Activated CD4-positive, CD25-positive, alpha-beta regulatory T cell treated with anti-CD3 and anti-CD28 coated beads, Interleukin-2, amount 50 U/mL, for 72 hours (primary cell): ENCODE measurements around the gene RAPGEF4.

Experiments used
- DNase-seq: peaks from one replicate; pipeline ENCODE4 v3.0.0; 2021

Gene RAPGEF4

DNA sequence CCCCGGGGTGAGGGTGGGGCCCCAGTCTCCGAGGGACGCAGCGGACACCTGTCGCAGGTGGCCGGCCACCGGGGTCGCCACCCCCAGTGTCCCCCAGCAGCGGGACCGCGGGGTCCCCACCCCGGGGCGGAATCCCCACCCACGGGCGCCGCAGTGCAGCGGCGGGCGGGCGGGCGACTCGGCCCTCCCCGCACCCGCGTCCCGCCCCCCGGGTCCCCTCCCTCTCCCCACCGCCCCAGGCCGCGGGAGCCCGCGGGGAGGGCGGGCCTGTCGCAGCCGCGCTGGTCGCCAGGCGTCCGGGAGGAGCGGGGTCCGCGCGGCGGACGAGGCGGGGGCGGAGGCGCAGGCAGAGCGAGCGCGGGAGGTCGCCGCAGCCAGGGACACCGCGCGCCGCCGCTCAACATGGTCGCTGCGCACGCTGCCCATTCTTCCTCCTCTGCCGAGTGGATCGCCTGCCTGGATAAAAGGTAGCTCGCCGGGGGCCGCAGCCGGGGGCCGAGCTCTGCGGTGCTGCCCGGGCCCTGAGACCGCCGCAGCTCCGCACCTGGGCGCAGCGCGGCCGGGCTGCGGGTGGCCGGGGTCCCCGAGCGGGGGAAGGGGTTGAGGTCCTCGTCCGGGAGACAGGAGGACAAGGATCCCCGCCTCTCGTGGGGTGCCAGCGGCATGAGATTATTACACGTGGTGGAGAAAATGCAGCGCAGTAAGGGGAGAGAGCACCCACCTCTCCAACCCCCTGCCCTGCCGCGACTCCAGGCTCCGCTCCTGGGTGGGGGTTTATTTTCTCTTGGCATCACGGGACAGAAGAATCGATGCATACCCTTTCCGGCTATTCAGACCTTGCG lies at the start of gene RAPGEF4:
RAPGEF4 (plus strand) TSS at position 264 of the 842 bp plus-strand sequence; CDS start at position 403, 139 bp downstream.
- DNase-seq: no peak

GRCh38 chr2:172693037-172693436 lies 42.6 kb upstream of the RAPGEF4 start:
- no peak for DNase-seq

GRCh38 chr2:172693529-172694455 lies 41.9 kb upstream of the RAPGEF4 start:
- no peak for DNase-seq

- no peak for DNase-seq
Observed at GRCh38 chr2:172697296-172697695, 38.3 kb upstream of the RAPGEF4 start.

- DNase-seq: no peak
Observed at GRCh38 chr2:172698041-172698863, 37.4 kb upstream of the RAPGEF4 start.

DNA sequence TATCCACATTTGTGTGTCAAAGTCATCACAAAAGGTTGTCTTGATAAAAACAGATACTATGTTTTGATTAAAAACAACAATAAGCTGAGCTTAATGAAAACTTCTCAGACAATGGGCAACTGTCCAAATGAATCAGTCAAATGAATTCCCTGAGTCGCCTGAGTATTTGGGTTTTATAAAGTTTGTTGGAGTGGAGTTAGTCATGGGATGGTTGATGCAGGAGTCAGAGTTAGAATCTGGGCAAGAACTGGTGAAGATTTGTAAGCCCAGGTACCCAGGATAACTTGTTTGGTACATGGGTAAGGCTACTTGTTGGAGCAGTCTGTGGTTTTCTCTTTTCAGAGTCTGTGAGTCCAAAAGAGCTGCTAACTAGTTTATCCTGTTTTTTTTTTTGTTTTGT lies 34.4 kb upstream of the RAPGEF4 start:
- DNase-seq: no peak

GRCh38 chr2:172702451-172702850 lies 33.2 kb upstream of the RAPGEF4 start:
- no peak for DNase-seq

DNA sequence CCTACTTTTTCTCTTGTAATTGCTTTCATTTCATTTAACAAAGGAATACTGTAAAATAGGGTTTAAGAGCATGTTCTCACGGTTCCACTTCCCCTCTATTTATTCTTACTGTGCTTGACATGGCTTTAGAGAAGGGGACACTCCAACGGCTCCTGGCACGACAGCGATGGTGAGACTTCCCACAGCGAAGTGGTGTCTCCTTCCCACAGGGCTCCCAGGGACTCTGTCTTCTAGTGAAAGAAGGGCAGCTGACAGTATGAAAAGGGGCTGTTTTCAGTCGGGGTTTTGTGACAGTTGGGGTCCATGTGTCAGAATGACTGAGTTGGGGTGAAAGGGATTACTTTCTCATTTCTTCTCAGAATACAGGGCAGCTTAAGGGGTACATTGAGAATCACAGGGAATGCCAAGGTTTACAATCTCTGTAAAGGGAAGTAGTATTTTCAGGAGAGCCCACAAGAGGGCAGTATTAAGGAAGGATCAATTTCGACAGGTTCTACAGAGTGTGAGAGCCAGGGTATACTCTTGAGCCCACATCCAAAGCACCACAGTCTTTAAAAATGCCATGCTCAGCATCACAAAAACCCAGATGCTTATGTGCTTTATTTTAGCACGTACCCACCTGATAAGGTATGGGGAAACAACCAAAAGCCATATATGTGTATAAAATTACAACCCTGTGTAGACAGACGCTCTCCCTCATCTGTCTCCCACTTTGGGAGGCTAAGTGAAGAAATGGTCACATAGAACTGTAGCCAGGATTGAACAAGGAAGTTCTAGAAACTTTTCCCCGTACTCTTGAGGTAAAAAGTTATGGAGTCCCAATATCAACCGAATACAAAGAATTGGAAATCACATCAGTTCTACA lies 31.3 kb upstream of the RAPGEF4 start:
- DNase-seq: no peak

GRCh38 chr2:172705352-172705751 lies 30.3 kb upstream of the RAPGEF4 start:
- DNase-seq: no peak

- DNase-seq: no peak
Observed at GRCh38 chr2:172708247-172708646, 27.4 kb upstream of the RAPGEF4 start.

DNA sequence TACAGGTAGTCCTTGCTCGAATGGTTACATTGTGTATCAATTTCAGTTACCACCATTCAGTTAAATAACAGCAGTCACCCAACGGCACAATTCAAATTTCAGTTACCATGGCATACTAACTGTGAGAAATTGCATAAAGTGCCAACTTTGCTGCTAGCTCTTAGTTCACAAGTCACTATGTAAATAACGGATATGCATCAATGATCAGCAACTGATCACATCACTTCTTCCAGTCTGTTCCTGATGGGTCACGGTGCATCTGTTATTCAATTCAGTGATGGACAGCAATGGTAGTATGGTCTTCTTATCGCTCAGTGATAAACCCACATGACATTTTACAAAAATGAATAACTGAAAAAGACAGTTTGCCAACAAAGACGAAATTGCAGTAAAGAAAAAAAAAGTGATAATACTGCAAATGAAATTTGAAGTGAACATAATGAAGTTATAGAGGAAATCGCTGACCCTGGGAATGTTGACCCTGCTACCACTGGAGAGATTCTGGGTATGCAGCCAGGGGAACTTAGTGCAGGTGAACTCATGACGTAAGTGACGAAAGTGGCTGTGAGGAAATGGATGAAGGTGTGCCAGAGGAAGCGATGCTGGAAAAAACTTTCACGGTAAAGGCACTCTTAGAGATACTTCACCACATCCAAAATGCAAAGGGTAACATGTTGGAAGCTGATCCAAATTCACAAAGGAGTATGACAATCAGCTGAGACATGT lies 25.9 kb upstream of the RAPGEF4 start:
- no peak for DNase-seq

DNA sequence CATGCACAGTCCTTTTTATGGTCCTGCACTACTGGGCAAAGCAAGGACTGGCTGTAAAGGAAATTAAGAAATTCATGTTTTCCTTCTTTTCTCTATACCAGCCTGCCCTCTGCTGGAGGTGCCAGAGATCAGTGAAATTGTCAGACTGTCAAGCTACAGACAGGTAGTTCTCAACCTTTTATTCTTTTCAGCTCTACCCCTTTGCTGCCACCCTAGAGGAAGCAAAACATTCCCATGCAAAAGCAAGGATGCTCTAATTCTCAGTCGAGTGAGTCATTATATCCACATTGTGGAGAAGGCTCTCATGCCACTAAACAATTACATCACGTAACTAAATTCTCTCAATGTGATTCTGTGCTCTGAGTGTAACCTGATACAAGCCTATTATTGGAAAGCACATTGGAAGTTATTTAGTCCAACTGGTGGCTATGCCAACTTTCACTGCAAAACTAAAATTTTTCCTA lies 25.0 kb upstream of the RAPGEF4 start:
- DNase-seq: no peak

GRCh38 chr2:172711110-172711509 lies 24.5 kb upstream of the RAPGEF4 start:
- DNase-seq: no peak

DNA sequence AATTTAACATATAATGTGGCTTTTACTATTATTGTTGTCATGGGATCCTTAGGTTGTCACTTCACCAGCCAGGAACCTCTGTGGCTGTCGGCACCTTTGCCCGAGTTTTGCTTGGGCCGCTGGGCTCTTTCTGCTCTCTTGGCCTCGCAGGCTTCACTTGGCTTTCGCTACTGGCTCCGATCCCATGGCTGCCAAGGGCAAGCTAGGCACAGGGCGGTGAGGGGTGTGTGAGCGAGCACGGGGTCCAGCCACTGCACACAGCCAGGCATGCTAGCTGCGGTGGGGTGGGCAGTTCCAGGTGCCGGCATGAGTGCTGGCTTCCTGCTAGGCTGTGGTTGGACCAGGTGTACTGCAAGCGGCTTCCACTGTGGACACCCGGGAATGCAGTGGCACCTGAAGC lies 23.4 kb upstream of the RAPGEF4 start:
- no peak for DNase-seq

DNA sequence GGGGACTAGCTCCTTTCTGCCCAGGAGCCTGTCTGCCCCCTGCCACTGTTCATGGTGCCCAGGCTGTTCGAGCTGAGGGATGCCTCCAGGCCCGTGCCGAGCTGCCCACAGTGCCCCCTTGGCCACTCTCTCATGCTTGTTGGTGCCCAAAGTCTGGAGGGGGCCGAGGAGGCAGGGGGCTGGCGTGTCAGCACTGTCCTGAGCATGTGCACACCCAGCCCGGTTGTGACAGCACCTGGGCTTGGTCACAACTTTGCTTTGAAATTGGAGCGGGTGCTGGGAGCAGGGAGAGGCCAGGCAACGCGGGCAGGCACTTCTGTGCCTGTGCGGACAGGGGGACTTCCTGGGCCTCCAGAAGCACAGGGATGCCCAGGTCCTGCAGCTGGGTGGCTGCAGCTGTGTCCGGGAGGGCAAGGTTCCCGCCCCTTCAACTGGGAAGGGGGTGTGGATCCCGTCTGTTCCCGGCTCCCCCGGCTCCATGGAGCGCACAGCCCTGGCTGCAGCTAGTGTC lies 22.2 kb upstream of the RAPGEF4 start:
- no peak for DNase-seq

GRCh38 chr2:172722481-172722880 lies 13.2 kb upstream of the RAPGEF4 start:
- DNase-seq: no peak

GRCh38 chr2:172723286-172723685 lies 12.4 kb upstream of the RAPGEF4 start:
- no peak for DNase-seq

DNA sequence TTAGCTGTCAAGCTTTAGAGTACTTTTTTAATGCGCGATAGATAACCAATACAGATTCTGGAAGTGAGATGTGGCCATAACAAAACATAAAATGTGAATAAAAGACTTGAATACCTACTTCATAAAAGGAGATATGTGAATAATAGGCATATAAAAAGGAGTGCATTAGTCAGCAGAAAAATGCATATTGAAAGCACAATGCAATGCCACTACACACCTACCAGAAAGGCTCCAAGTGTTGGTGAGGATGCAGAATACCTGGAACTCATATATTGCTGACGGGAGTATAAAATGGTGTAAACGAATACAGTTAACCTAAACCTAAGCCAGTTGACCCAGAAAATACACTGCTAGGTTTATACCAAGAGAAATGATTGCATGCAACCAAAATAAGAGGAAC lies 10.9 kb upstream of the RAPGEF4 start:
- no peak for DNase-seq

DNA sequence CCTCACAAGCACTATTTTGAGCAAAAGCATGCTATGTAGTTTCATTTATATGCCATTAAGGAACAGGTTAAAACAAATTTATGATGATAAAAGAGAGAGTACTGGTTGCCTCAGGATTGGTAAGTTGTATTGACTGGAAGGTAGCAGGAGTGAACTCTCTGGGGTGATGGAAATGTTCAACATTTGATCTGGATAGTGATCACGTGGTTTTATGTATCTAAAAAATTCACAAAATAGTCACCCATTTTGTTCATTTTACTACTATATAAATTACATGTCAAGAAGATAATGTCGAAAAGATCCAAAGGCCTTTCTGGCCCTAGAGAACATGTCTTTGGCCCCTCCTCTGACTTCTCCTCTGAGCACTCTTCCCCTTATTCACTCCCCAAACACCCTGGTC lies 10.4 kb upstream of the RAPGEF4 start:
- no peak for DNase-seq

- no peak for DNase-seq
Observed at GRCh38 chr2:172725746-172726145, 9.9 kb upstream of the RAPGEF4 start.
